HG03457 (cell line): Measurements from ENCODE around the gene GALNT15.

Source experiments
- ATAC-seq: cut with Tn5 transposase; IDR thresholded peaks from one replicate; pipeline ENCODE4 v1.9.1; 2021; ENCODE audit warnings: moderate number of reproducible peaks; ENCODE audit not compliant: unreplicated experiment

Gene GALNT15

GRCh38 chr3:16150285-16150684 is 24.2 kb upstream of the GALNT15 start:
- no peak for ATAC-seq

GRCh38 chr3:16151109-16151508 is 23.4 kb upstream of the GALNT15 start:
- ATAC-seq: no peak

- ATAC-seq: no peak
Measured at GRCh38 chr3:16168211-16168610, 6.3 kb upstream of the GALNT15 start.

GRCh38 chr3:16171009-16171408 is 3.5 kb upstream of the GALNT15 start:
- no peak for ATAC-seq

- ATAC-seq: no peak
Measured at GRCh38 chr3:16171825-16172224, 2.7 kb upstream of the GALNT15 start.

GRCh38 chr3:16173283-16174025 is 1.0 kb upstream of the GALNT15 start:
- no peak for ATAC-seq

- no peak for ATAC-seq
Measured at GRCh38 chr3:16174026-16174355, 489 bp upstream of the GALNT15 start.

GRCh38 chr3:16174976-16175901 is 759 bp downstream of the GALNT15 start:
- ATAC-seq: no peak

- no peak for ATAC-seq
Measured at GRCh38 chr3:16176391-16177030, 2.0 kb downstream of the GALNT15 start.

- no peak for ATAC-seq
Measured at GRCh38 chr3:16177382-16177781, 2.9 kb downstream of the GALNT15 start.

- no peak for ATAC-seq
Measured at GRCh38 chr3:16177962-16178627, 3.6 kb downstream of the GALNT15 start.

GRCh38 chr3:16178628-16178988 is 4.1 kb downstream of the GALNT15 start:
- ATAC-seq: no peak

- ATAC-seq: no peak
Measured at GRCh38 chr3:16179261-16179660, 4.8 kb downstream of the GALNT15 start.

GRCh38 chr3:16179771-16180736 is 5.6 kb downstream of the GALNT15 start:
- no peak for ATAC-seq

GRCh38 chr3:16180737-16181134 is 6.3 kb downstream of the GALNT15 start:
- no peak for ATAC-seq

GRCh38 chr3:16181361-16181760 is 6.9 kb downstream of the GALNT15 start:
- no peak for ATAC-seq

GRCh38 chr3:16182183-16182582 is 7.7 kb downstream of the GALNT15 start:
- no peak for ATAC-seq

GRCh38 chr3:16182612-16183011 is 8.1 kb downstream of the GALNT15 start:
- ATAC-seq: no peak

- no peak for ATAC-seq
Measured at GRCh38 chr3:16183082-16183481, 8.6 kb downstream of the GALNT15 start.

GRCh38 chr3:16183601-16184270 is 9.3 kb downstream of the GALNT15 start:
- ATAC-seq: no peak
